Trophoblast cell (in vitro differentiated cells and primary cell): ENCODE data around the gene RNF130.

Source experiments
- DNase-seq, 2 donors: peaks; one replicate each; pipeline ENCODE4 v3.0.0-alpha.2; 2016
- H2AFZ ChIP-seq: 2 replicates; pipeline ENCODE4 v1.6.1; 2013; ENCODE audit warnings: low read length, moderate library complexity, mild to moderate bottlenecking; ENCODE audit not compliant: insufficient read depth, poor library complexity
- H2AK5ac ChIP-seq: 2 replicates; pipeline ENCODE4 v1.6.1; 2013; ENCODE audit warnings: mild to moderate bottlenecking, low read length
- H2BK120ac ChIP-seq: 2 replicates; pipeline ENCODE4 v1.6.1; 2013; ENCODE audit warnings: low read length, mild to moderate bottlenecking, moderate library complexity; ENCODE audit not compliant: insufficient read depth, poor library complexity
- H2BK12ac ChIP-seq: 2 replicates; pipeline ENCODE4 v1.6.1; 2013; ENCODE audit warnings: mild to moderate bottlenecking, low read length, moderate library complexity
- H2BK5ac ChIP-seq: 2 replicates; pipeline ENCODE4 v1.6.1; 2013; ENCODE audit warnings: low read length, low read depth, moderate library complexity, mild to moderate bottlenecking; ENCODE audit not compliant: poor library complexity
- H3K14ac ChIP-seq: 2 replicates; pipeline ENCODE4 v1.6.1; 2013; ENCODE audit warnings: mild to moderate bottlenecking, low read length
- H3K18ac ChIP-seq: 2 replicates; pipeline ENCODE4 v1.6.1; 2013; ENCODE audit warnings: mild to moderate bottlenecking, low read length
- H3K23ac ChIP-seq: 2 replicates; pipeline ENCODE4 v1.6.1; 2013; ENCODE audit warnings: low read length
- H3K27ac ChIP-seq: 2 replicates; pipeline ENCODE4 v1.5.1; 2013; ENCODE audit warnings: low read depth, mild to moderate bottlenecking, inconsistent platforms, low read length, moderate library complexity
- H3K27me3 ChIP-seq: 2 replicates; pipeline ENCODE4 v1.6.1; 2013; ENCODE audit warnings: inconsistent platforms, mild to moderate bottlenecking, low read length, moderate library complexity; ENCODE audit not compliant: insufficient read depth
- H3K36me3 ChIP-seq, 2 experiments: 1 replicate in 1 of 2; 2 replicates in 1 of 2; pipeline ENCODE4 v1.6.1; 2013; ENCODE audit warnings: low read length in 2 of 2, mild to moderate bottlenecking in 2 of 2, moderate library complexity in 1 of 2; ENCODE audit not compliant: insufficient read depth in 2 of 2, control insufficient read depth in 1 of 2
- H3K4ac ChIP-seq: 2 replicates; pipeline ENCODE4 v1.6.1; 2013; ENCODE audit warnings: low read depth, mild to moderate bottlenecking, low read length, moderate library complexity
- H3K4me1 ChIP-seq, 2 experiments: 1 replicate in 1 of 2; 2 replicates in 1 of 2; pipeline ENCODE4 v1.6.1; 2013; ENCODE audit warnings: low read length in 2 of 2, mild to moderate bottlenecking in 2 of 2, moderate library complexity in 1 of 2; ENCODE audit not compliant: insufficient read depth in 2 of 2, control insufficient read depth in 1 of 2
- H3K4me2 ChIP-seq: 2 replicates; pipeline ENCODE4 v1.6.1; 2013; ENCODE audit warnings: inconsistent platforms, mild to moderate bottlenecking, low read length, moderate library complexity
- H3K4me3 ChIP-seq: 2 replicates; pipeline ENCODE4 v1.5.1; 2013; ENCODE audit warnings: mild to moderate bottlenecking, low read depth, low read length, inconsistent platforms
- H3K79me1 ChIP-seq: one replicate; pipeline ENCODE4 v1.6.1; 2013; ENCODE audit warnings: low read length
- H3K79me2 ChIP-seq: 2 replicates; pipeline ENCODE4 v1.6.1; 2013; ENCODE audit warnings: low read length, mild to moderate bottlenecking; ENCODE audit not compliant: control insufficient read depth, insufficient read depth, poor library complexity
- H3K9ac ChIP-seq: 2 replicates; pipeline ENCODE4 v1.6.1; 2013; ENCODE audit warnings: mild to moderate bottlenecking, low read length
- H3K9me3 ChIP-seq: 2 replicates; pipeline ENCODE4 v1.6.1; 2013; ENCODE audit warnings: low read depth, mild to moderate bottlenecking, control low read depth, inconsistent platforms, low read length; ENCODE audit not compliant: insufficient read depth
- H4K12ac ChIP-seq: 2 replicates; pipeline ENCODE4 v1.6.1; 2013; ENCODE audit warnings: low read depth, mild to moderate bottlenecking, low read length, moderate library complexity
- H4K8ac ChIP-seq: 2 replicates; pipeline ENCODE4 v1.6.1; 2013; ENCODE audit warnings: low read depth, mild to moderate bottlenecking, low read length, moderate library complexity
- H4K91ac ChIP-seq: one replicate; pipeline ENCODE4 v1.6.1; 2013; ENCODE audit warnings: low read depth, mild to moderate bottlenecking, low read length, moderate library complexity
- WGBS: extraction: QIAGEN DNeasy Blood & Tissue Kit; methylation state at CpG from one replicate; pipeline ENCODE4 v1.1.7; 2013; ENCODE audit warnings: missing lambda C conversion rate; ENCODE audit not compliant: insufficient read length, insufficient coverage; ENCODE audit errors: extremely low coverage; 5-methylcytosine and 5-hydroxymethylcytosine counted together

Gene RNF130

DNA sequence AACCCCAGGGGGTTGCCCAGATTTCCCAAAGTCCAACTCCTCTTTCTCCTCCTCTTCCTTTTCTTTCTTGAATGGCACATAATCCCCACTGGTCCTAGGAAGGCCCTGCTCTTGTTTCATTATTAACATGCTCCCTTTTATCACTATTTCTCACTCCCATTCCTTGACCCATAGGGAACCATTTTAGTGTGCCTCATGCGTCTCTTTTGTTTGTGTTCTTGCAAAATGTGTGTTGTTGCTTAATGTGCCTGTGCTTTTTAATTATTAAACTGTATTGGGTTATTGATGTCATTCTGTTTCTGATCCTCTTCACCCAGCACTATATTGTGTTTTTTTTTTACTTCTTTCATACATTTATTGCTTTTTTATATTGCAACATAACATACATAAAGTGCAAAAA, 4.1 kb upstream of the RNF130 start:
- Histone ChIP-seq H2BK5ac (no peak overlapping the region), H3K9ac (no peak overlapping the region), H3K79me2 (peaks cover 7% of the 10 kb centered on the region), H3K36me3 (no peaks in the 10 kb centered on the region), H2BK120ac (no peak overlapping the region), H3K27ac (no peak overlapping the region), H3K4ac (no peak overlapping the region), H2AFZ (no peak overlapping the region), H3K23ac (no peak overlapping the region), H3K9me3 (peaks cover 6% of the 10 kb centered on the region), H3K18ac (no peak overlapping the region), H4K12ac (no peak overlapping the region), H3K14ac (no peak overlapping the region), H3K79me1 (peaks cover 7% of the 10 kb centered on the region), H3K27me3 (no peaks in the 10 kb centered on the region), H3K4me2 (no peak overlapping the region), H3K4me3 (no peak overlapping the region), H4K91ac (no peak overlapping the region), H2BK12ac (no peak overlapping the region), H2AK5ac (no peak overlapping the region), H4K8ac (no peak overlapping the region), H3K4me1 (no peaks in the 10 kb centered on the region)
- WGBS: no CpG with 5 or more reads among the region's 1 CpG
- no peak for DNase-seq

DNA sequence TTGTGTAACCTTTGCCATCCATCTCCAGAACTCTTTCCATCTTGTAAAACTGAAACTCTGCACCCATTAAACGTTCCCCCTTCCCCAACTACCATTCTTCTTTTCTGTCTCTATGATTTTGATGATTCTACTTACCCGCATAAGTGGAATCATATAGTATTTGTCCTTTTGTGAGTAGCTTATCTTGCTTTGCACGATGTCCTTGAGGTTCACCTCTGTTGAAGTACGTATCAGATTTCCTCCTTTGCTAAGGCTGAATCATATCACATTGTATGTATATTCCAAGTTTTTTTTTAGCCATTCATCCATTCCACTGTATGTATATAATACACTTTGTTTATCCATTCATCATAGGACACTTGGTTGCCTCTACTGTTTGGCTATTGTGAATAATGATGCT, 2.9 kb upstream of the RNF130 start:
- no peaks in the 10 kb centered on the region for H3K27me3 ChIP-seq
- H4K91ac ChIP-seq: no peak overlapping the region

DNA sequence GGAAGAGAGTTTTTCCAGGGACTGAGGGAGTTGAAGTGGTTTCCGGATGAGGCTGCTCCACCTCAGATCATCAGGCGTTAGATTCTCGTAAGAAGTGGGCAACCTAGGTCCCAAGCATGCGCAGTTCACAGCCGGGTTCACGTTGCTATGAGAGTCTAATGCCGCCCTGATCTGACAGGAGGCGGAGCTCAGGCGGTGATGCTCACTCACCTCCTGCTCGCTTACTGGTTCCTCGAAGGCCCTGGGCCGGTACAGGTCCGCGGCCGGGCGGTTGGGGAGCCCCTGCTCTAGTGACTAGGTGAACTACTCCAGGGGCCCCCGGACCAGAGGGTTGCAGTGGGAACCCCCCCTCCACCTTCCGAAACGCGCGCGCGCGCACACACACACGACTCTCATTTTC, 997 bp upstream of the RNF130 start:
- Histone ChIP-seq H3K9me3 (peaks cover 4% of the 10 kb centered on the region), H3K27me3 (no peaks in the 10 kb centered on the region), H2BK12ac (no peak overlapping the region), H3K4me2 (no peak overlapping the region), H4K8ac (no peak overlapping the region), H2BK5ac (no peak overlapping the region), H3K14ac (no peak overlapping the region), H3K23ac (no peak overlapping the region), H3K18ac (no peak overlapping the region), H3K79me1 (peaks cover 7% of the 10 kb centered on the region), H2BK120ac (no peak overlapping the region), H3K36me3 (no peaks in the 10 kb centered on the region), H4K12ac (no peak overlapping the region), H3K4me1 (peaks cover 4 to 7% of the 10 kb centered on the region in 2 experiments), H3K27ac (no peak overlapping the region), H3K79me2 (peaks cover 7% of the 10 kb centered on the region), H3K4ac (no peak overlapping the region), H3K9ac (no peak overlapping the region), H2AFZ (no peak overlapping the region), H2AK5ac (no peak overlapping the region), H4K91ac (no peak overlapping the region), H3K4me3 (no peak overlapping the region)
- peak in 1 of 2 donors; percentile 10 for DNase-seq
- 100% methylated on average over 3 of the region's 25 CpGs for WGBS

More for the DNA sequence above, 2.9 kb upstream of the RNF130 start:
- no peak for DNase-seq
- no peak overlapping the region for H3K18ac ChIP-seq
- no peak overlapping the region for H2BK120ac ChIP-seq
- H4K8ac ChIP-seq: no peak overlapping the region
- H3K36me3 ChIP-seq: no peaks in the 10 kb centered on the region
- H3K27ac ChIP-seq: no peak overlapping the region
- H2AFZ ChIP-seq: no peak overlapping the region
- WGBS: no CpG with 5 or more reads among the region's 4 CpGs
- H2BK12ac ChIP-seq: no peak overlapping the region
- H3K4me3 ChIP-seq: no peak overlapping the region
- no peak overlapping the region for H3K4me2 ChIP-seq
- peaks cover 6% of the 10 kb centered on the region for H3K9me3 ChIP-seq
- H3K79me2 ChIP-seq: peaks cover 7% of the 10 kb centered on the region
- H3K4me1 ChIP-seq: peaks cover 4 to 7% of the 10 kb centered on the region in 2 experiments
- H3K23ac ChIP-seq: no peak overlapping the region
- no peak overlapping the region for H4K12ac ChIP-seq
- H3K4ac ChIP-seq: no peak overlapping the region
- H3K14ac ChIP-seq: no peak overlapping the region
- peaks cover 7% of the 10 kb centered on the region for H3K79me1 ChIP-seq
- no peak overlapping the region for H2AK5ac ChIP-seq
- H2BK5ac ChIP-seq: no peak overlapping the region
- H3K9ac ChIP-seq: no peak overlapping the region

DNA sequence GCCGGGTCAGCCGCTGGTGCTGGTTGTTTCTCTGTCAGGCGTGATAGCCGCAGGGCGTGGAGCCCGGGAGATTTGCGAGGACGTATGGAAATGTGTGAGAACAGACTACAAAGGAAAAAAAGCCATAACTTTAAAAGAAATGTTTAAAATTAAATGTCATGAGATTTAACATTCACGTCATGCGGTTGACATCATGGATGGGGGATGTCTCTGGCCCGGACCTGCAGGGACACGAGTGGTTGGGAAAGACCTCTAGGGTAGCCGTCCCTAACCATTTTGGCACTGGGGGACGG, 643 bp upstream of the RNF130 start:
- no peak for DNase-seq
- Histone ChIP-seq H3K79me2 (peaks cover 7% of the 10 kb centered on the region), H3K36me3 (no peaks in the 10 kb centered on the region), H4K91ac (no peak overlapping the region), H3K18ac (no peak overlapping the region), H3K27me3 (no peaks in the 10 kb centered on the region), H3K23ac (no peak overlapping the region), H3K4ac (no peak overlapping the region), H3K4me2 (peak overlapping the region; percentile 84), H4K8ac (no peak overlapping the region), H2BK12ac (no peak overlapping the region), H3K14ac (no peak overlapping the region), H3K9ac (no peak overlapping the region), H3K4me3 (no peak overlapping the region), H4K12ac (no peak overlapping the region), H3K9me3 (peaks cover 4% of the 10 kb centered on the region), H3K4me1 (peaks cover 4 to 7% of the 10 kb centered on the region in 2 experiments), H3K27ac (no peak overlapping the region), H2BK5ac (no peak overlapping the region), H2BK120ac (no peak overlapping the region), H2AFZ (no peak overlapping the region), H2AK5ac (no peak overlapping the region), H3K79me1 (peaks cover 7% of the 10 kb centered on the region)
- WGBS: no CpG with 5 or more reads among the region's 14 CpGs
